ENCODE measurements around the gene CNTNAP2. TPM values are rescaled to one million over a fixed set of nuclear protein-coding genes. Genes with fewer than 3 reads are reported as not detected.

Gene CNTNAP2
- total RNA-seq, 1 donor from 2014 or later: 110 TPM

DNA sequence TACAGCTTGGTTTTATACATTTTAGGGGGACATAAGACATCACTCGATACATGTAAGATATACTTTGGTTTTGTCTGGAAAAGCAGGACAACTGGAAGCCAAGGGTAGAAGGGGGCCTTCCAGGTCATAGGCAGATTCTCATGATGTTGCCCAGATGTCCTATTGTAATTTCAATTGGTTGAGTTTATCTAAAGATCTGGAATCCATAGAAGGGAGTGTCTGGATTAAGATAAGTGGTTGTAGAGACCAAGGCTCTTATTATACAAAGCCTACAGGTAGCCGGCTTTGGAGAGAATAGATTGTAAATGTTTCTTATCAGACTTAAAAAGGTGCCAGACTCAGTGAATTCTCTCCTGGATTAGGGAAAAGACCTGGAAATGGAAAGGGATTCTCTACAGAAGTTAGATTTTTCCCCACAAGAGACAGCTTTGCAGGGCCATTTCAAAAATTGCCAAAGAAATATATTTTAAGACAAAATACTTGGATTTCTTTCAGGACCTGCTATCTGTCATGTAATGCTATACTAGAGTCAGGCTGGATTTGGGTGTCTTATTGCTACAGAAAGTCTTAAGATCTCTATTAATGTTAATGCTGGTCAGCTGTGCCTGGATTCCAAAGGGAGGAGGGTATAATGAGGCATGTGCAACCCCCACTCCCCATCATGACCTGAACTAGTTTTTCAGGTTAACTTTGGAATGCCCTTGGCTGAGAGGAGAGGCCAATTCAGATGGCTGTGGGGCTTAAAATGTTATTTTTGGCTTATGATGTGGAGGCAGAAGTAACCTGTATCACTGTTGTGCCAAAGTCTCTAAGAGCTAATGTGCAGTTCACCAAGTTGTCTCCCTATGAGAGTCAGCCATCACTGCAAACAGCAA is 1962.8 kb downstream of the CNTNAP2 start:
- no peak for FAIRE-seq
- no peak for DNase-seq (ENCODE audit: low spot score in 2 of 2)

DNA sequence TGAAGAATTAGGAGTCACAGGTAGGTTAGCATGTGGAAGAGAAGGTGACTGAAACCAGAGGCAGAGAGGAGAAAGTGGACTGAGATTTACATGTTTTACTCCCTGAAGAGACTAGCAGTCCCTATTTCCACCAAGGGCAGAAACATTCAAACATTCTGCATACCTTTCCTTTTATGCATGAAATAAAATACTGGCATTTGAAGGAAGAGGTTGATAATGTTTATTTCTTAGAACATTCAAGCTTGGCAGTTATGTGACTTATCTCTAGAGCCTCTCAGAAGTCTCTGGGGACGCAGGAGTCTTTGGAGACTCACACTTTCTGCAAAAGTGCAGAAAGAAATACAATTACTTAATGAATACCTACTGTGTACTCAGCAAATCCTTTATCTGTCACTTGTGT is 1966.8 kb downstream of the CNTNAP2 start:
- DNase-seq (ENCODE audit: low spot score in 2 of 2): no peak

DNA sequence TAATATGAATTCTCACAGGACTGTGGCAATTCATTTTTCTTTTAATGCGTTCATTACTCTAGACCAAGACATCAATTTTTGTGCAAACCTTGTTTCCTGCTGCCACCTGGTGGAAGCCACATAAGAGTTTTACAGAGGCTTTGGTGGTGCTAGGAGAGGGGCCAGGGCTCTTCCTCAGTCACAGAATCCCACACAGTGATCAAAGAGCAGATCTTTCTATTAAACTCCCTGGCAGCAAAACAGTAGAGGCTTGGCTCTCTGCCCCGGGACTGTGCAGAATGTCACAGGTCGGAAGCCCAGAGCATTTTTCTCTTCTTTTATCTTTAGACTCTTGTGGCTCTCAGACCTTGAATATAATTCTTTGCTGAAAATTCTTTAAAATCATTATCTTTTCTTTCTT is 1967.5 kb downstream of the CNTNAP2 start:
- DNase-seq (ENCODE audit: low spot score in 2 of 2) (peak; percentile 7 to 13), FAIRE-seq (peak; percentile 42)

More for the DNA sequence above, 1966.8 kb downstream of the CNTNAP2 start:
- FAIRE-seq: no peak

DNA sequence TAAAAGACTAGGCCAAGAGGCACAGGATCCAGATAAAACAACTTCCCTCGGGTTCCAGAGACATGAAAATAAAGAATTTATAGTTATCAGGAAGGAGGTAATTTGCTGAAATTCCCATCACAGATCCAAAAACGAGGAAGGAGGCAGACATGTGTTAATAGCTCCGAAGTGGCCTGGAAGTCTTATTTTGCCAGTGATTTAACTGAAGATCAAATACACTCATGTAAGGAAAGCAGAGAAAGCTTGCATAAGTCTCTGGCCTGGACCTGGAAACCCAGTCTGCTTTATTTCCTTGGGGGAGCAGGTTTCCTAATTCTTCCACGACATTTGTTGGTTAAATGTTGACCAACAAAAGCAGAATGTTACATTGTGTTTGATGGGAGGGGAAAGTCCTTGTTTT is 1975.3 kb downstream of the CNTNAP2 start:
- FAIRE-seq (no peak), DNase-seq (ENCODE audit: low spot score in 2 of 2) (no peak)

DNA sequence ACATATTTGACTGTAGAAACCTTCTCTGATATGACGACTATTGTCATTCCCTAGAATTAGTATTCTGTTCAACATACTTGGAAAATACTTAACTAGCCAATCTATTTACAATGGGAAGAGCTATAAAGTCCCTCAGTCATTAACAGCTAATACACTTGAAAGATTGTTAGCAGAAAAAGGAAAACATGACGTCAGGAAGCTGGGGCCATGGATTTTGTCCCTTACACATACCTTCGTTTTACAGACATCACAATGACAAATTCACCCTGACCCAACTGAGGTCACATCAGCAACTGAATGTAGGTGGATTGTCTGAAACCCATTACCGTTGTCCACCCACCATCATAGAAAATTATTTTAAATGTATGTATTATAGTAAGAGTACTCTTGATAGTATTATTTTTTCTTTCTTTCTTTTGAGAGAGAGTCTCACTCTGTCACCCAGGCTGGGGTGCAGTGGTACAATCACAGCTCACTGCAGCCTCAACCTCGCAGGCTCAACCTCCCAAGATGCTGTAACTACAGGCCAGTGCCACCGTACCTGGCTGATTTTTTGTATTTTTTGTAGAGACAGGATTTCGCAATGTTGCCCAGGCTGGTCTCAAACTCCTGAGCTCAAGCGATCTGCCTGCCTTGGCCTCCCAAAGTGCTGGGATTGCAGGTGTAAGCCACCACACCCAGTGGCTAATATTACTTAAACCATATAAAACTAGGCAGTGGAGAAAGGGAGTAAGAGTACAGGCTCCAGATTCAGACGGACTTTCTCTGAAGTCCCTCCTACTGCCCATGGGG is 1977.0 kb downstream of the CNTNAP2 start:
- FAIRE-seq (no peak), DNase-seq (ENCODE audit: low spot score in 2 of 2) (no peak)

DNA sequence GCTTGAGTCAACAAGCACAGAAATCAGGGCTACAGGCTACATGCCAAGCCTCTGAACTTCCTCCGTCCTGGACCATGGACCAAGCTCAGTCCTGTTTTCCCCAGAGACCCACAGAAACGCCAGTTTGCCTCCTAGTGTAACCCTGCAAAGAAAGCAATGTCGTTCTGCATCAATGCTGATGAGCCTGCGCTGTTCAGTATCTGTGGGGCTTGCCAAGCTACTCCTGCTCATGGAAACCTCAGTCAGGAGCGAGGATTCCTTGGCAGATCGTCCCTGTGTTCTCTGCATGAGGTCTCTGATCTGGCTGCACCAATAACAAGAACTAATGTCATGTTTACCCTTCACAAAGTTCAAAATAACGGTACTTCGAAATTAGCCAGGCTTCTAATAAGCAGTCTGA is 1978.5 kb downstream of the CNTNAP2 start:
- FAIRE-seq: no peak

DNA sequence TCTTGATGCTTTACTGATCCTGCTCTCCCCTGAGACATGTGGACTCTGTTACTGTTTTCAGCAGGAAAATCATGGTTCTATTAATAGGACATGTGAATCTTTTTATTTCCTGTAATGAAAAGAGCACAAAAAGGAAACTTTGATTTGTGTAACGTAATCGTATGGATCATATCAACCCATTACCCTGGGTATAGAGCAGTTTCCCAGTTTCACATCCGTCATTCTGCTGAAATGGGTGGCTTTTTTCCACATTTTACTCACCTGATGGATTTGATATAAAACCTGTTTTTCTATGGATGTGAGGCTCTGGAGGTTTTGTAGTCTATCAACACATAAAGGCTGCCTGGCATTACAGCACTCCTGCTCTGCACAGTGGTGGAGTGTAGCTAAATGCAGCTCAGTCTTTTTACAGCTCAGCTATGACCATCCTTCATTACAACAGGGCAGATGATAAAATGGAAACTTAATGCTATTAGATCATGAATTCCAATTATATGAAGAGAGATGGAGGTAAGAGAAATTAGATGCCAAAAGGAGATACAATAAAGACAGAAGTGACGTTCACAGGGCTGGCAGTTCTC is 1987.6 kb downstream of the CNTNAP2 start:
- FAIRE-seq (no peak), DNase-seq (ENCODE audit: low spot score in 2 of 2) (no peak)

More for the DNA sequence above, 1978.5 kb downstream of the CNTNAP2 start:
- DNase-seq (ENCODE audit: low spot score in 2 of 2): no peak

DNA sequence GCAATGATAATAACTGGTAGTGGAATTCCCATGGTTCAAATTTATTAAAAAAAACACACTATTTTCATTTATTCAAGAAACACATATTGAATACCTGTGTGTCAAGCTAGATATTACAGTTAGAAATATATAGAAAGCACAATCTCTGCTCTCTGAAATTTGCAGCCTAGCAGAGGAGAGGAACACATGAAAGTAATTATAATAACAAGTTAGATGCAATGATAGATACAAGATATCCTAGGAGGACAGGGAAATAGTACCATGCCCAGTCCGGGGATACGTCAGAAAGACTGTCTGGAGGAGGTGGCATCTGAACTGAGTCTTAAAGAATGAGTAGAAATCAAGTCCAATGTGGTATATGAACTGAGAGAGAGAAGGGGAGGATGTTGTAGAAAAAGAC is 1988.3 kb downstream of the CNTNAP2 start:
- DNase-seq (ENCODE audit: low spot score in 2 of 2) (no peak), FAIRE-seq (no peak)

DNA sequence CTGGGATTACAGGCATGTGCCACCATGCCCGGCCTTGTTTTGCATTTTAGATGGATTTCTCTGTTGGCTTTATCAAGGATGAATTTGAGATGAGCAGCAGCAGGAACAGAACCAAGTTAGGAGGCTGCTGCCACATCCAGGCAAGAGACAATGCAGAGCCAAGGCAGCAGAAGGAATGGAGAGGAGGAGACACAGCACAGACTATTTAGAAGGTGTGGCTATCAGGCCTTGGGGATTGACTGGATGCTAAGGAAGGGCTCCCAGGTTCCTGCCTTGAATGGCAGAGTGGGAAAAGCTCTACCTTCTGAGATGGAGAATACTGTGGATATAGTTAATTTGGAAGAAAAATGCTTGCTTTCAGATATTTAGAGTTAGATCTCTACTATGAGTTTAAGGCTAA is 1989.3 kb downstream of the CNTNAP2 start:
- no peak for DNase-seq (ENCODE audit: low spot score in 2 of 2)
- no peak for FAIRE-seq

DNA sequence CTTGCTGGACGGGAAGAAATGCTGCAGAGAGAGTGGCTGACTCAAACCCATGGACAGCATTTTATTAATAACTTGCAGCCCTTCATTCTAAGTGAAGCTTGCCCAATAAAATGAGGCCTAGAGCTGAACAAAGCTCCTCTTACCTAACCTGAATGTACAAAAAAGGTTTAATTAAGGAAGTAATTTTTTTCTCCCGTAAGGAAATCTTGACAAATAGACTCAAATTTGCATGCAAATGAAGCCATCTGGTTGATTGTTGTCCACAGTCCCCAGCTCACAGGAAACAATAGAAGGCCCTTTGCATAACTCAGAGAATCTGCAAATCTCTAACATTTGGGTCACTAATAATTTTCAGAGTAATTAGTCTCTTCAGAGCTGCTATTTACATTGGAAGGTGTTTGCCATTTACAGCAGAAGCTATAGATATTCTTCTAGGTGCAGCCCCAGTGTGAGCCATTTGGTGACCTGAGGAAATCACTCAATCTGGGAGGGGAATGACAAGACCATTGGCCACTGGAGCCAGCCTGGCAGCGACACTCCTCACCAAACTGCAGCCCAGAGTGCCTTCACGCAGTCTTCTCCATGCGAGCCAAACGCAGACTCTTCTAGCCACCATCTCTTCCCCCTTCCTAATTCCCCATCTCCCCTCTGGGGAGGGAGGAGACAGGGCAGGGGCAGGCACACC is 1991.0 kb downstream of the CNTNAP2 start:
- DNase-seq (ENCODE audit: low spot score in 2 of 2) (no peak), FAIRE-seq (no peak)

DNA sequence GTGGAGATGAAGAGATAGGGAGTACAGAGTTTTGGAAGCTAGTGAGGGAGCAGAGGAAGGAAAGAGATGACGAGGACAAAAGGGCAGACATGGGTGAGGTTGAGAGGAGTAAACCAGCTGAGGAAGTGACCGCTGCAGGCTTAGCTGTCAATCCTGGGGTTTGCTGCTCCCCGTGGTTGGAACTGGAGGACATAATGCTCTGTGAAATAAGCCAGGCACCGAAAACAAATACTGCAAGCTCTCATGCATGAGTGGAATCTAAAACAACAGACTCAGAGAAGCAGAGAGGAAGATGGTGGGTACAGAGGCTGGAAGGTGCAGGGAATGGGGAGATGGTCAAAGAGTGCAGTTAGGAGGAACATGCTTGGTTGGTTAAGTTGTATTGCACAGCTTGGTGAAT is 1991.8 kb downstream of the CNTNAP2 start:
- DNase-seq (ENCODE audit: low spot score in 2 of 2): no peak
- FAIRE-seq: no peak

DNA sequence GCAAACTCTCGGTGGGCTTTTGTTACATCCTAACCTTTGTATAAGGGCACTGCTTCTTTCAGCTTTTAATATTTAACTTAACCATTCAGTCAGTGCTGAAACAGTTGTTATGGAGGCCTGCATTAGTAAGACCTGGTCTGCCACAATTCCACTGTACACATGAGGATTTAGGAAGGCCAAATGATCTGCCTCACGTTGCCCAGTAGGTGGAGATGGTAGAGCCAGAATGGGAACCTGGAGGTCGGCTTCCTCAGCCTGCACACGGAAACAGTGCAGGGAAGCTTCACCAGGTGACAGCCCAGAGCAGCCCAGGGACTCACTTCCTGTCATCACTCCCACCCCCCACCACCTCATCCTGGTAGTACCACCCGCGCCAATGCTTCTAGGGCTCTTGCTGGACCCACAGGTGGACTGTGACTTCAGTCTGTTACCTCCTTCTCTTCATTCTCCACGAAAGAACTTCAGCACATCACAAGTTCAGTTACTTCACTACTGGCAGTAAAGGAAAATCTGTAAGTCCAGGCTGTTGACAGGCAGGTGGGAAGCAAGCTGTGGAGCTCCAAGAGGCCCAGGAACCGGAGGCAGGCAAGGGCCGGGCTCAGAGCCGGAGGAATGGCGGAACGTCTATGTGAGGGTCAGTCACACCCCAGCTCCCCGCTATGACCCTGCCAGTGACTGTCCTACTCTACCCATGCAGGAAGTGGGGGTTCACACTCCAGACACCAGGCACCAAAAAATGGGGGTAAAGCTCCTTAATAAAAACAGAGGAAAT is 1993.7 kb downstream of the CNTNAP2 start:
- no peak for FAIRE-seq

DNA sequence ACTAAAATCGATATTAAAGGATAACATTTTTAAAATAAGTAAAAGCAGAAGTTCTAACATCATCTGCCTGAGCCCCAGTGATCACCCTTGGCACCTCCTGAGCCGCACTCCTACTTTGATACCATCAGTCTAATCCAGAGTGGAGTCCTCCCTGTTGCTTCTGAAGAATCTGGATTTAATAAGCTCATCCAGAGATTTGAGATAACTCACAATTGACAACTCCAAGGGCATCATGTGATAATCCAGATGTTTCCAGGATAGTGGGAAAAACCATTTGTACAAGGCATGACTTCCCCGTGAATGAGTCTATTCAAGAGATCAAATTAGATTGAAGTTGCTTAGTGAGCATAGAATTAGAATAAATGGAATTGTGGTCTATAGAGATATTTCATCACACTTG is 1998.2 kb downstream of the CNTNAP2 start:
- no peak for FAIRE-seq
- DNase-seq (ENCODE audit: low spot score in 2 of 2): no peak

More for the DNA sequence above, 1993.7 kb downstream of the CNTNAP2 start:
- DNase-seq (ENCODE audit: low spot score in 2 of 2): no peak

DNA sequence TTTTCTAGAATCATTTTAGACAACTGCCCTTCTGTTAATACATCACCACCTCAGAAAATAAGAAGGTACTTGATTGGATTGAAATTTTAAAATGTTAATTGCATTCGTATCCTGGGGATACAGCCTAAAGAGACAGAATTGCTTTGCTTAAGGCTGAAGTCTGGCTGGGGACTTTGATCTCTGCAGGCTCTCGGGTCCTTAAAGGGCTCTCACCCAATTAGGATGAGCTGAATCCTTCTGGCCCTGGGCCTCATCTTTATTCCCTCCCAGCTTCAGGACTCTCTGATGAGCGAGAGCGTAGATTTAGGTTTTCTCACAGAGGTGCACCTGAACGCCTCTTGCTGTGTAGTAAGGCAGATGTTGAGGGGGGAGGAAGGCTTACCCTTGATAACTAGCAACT is 1998.7 kb downstream of the CNTNAP2 start:
- no peak for FAIRE-seq
- no peak for DNase-seq (ENCODE audit: low spot score in 2 of 2)

DNA sequence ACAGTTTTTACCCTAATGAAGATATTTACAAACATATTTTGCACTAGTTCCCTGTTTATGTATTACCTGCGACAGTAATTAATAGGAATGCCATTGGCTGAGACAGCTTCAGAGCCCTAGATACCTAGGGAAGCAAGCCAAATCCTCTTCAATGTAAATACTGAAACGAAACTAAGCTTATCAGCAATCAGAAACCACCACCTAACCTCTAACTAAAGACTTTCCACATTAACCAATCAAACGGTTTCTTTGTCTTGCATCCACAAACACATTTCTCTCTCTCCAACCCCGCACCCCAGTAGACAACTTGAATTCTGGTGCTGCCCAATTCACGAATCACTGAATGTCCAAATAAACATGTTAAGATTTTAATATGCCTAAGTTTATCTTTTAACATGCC is 1999.6 kb downstream of the CNTNAP2 start:
- DNase-seq (ENCODE audit: low spot score in 2 of 2) (no peak), FAIRE-seq (no peak)

DNA sequence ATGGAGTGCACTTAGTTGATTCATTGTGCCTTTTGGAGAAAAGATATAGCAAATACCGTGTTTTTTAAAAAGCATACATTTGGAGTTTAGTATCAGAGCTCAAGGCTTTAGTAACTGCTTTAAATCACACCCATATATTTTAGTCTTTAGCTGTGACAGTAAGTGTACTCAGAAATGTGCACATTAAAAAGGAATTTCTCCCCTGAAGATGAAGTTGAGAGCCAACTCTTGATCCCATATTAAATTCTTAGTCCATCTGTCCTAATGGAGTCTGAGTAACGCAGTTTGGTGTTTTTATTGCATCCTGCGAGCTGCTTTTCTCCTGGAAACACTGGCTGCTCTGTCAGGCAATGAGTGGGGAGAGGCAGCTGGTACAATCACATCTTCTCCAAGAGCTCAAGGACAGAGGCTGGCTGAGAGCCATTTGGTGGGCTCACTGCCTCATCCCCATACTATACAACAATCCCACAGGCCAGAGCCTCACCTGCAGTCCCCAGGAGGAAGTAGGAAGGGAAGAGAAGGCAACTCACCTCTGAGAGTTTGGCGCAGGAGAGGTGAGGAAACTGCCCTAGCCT is 2000.3 kb downstream of the CNTNAP2 start:
- DNase-seq (ENCODE audit: low spot score in 2 of 2) (no peak), FAIRE-seq (no peak)

DNA sequence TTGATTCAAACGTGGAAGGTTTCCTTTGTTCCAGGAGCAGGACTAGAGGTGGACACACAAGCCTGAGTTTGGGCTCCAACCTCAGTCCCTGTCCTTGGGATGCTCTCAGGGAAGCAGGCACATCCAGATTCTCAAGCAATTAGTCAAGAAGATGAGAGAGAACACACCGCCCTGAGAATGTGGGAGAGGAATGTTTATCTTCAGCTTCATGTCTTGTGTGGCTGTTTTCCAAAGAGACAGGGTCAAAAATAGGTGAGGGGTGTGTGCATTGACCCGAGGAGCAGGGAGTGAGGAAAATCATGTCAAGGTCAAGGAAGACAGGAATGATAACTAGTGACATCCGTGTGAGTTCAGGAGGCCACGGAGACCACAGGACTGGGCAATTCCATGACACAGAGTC is 2001.8 kb downstream of the CNTNAP2 start:
- DNase-seq (ENCODE audit: low spot score in 2 of 2): no peak
- no peak for FAIRE-seq

DNA sequence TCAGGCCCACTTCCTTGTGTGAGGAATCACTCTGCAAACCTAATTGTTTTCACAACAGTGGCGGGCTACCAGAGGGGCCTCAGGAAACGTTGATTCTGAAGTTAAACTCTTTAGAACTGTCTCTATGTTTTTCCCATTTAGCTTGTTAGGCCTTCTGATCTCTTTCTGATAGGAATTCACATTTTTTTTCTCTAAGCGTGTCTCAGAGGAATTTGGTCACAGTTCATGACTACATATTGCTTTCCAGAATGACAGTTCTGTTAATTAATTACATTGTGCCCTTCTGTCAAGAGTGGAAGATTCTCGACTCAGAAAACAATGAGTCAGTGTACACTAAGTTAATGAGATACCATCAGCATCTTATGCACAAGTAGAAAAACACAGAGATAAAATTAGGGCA is 2004.8 kb downstream of the CNTNAP2 start:
- DNase-seq (ENCODE audit: low spot score in 2 of 2) (no peak), FAIRE-seq (no peak)

DNA sequence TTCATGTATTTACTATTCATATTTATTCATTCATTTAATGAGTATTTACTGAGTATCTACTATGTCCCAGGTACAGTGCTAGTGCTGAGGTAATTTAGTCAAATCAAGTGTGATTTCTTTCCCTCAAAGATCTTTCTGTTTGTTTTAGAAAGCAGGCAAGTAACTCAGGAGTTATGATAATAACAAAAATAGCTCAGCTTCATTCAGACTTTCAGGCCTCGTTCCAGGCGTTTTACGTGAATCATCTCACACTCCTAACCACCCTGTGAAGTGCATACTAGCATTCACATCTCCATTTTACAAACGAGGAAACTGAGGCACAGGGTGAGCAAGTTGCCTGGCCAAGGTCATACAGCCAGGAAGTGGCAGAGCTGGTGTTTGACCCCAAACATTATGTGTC is 2005.2 kb downstream of the CNTNAP2 start:
- DNase-seq (ENCODE audit: low spot score in 2 of 2): no peak
- no peak for FAIRE-seq

DNA sequence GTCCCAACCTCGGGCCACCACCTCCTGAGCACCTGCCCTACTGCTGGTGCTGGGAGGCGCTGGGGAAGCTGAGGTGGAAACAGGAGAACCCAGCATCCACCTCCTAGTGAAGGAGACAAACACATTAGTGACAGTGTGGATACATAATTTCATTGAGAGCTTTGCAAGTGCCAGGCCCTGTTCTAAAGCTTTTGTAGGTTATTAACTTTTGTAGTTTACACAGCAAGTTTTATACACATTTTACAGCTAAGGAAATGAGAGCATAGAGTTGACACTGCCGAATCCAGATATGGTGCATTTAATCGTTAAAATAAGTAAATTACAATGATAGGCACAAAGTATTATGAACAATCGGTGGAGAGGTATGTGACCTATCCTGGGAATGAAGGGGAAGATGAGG is 2007.9 kb downstream of the CNTNAP2 start:
- no peak for FAIRE-seq

More for the DNA sequence above, 2007.9 kb downstream of the CNTNAP2 start:
- DNase-seq (ENCODE audit: low spot score in 2 of 2): no peak

Data from frontal cortex (tissue), 4 donors.